NT2/D1 (cell line): Measurements from ENCODE around the gene SBF2.

ENCODE experiments used
- SUZ12 ChIP-seq: IDR thresholded peaks from 2 replicates; pipeline ENCODE4 v1.6.1; 2011; ENCODE audit not compliant: insufficient read length, insufficient read depth; ENCODE audit errors: extremely low read depth
- ZNF274 ChIP-seq: IDR thresholded peaks from 2 replicates; pipeline ENCODE4 v1.6.1; 2011; ENCODE audit warnings: mild to moderate bottlenecking, low read depth, low read length

GRCh38 chr11:10328314-10329098 is 34.5 kb upstream of the SBF2 start:
- TF ChIP-seq ZNF274 (no peak), SUZ12 (no peak)
